HG02571 (cell line): Measurements from ENCODE around the gene LRRC32.

Experiments used
- ATAC-seq: cut with Tn5 transposase; IDR thresholded peaks from one replicate; pipeline ENCODE4 v1.9.1; 2021; ENCODE audit warnings: mild to moderate bottlenecking, moderate library complexity; ENCODE audit not compliant: unreplicated experiment

Gene LRRC32

DNA sequence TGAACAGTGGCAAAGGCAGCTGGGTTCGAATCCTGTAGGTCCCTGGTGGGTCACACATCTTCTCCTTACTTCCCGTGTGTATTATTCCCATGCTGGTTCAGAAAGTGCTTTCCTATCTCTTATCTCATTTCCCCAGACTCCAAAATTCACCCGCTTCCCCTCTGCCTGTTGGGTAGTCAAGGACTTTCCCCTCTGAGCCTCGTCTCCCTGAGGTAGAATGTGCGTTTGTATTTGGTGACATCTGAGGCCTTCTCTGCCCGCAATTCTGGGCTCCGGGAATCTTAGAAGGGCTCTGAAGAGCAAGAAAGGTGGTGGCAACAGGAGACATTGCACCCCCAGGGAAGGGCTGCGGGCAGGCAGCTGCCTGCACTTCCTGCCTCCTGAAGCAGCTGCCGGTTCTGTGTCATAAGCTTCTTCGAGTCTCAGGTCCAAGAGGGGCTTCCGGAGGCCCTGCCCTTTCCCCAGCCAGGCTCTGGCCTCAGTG is 5.9 kb downstream of the LRRC32 start:
- ATAC-seq, result no peak

DNA sequence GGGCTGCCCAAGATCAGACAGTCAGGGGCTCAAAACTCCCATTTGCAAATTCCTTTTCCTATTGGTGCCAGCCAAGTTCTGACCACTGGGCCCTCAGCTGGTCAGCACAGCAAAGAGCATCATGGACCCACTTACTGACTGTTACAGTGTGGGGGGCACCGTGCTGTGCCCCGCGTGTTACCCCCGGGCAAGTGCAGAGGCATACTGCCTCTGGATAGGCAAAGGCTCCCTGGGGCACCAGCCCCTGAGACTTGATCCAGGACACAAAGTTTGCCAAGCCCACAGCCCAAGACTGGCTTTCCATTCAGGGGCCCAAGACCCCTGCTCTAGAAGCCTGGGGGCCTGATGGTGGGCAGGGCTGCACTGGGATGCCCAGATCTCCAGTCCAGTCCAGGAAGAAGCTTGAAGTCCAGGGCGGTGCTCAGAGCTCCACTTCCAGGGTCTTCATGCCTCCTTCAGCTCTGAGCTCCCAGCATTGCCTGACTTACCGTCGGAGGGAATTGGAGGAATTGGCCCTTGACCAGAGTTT is 6.6 kb downstream of the LRRC32 start:
- ATAC-seq, result no peak

DNA sequence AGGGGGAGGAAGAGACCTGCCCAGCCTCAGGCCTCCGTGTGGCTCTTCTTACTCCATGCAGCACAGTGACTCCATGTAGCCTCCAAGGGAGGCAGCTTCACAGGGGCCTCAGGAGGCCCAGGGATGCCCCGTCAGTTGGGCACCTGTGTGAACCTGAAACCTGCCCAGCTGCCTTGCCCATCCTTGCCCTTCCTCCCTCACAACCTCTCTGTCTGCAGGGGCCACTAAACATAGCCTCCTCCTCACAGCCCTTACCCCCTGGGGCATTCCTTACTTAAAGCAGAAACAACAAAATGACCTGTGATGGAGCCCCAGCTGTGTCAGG is 7.1 kb downstream of the LRRC32 start:
- no peak for ATAC-seq

DNA sequence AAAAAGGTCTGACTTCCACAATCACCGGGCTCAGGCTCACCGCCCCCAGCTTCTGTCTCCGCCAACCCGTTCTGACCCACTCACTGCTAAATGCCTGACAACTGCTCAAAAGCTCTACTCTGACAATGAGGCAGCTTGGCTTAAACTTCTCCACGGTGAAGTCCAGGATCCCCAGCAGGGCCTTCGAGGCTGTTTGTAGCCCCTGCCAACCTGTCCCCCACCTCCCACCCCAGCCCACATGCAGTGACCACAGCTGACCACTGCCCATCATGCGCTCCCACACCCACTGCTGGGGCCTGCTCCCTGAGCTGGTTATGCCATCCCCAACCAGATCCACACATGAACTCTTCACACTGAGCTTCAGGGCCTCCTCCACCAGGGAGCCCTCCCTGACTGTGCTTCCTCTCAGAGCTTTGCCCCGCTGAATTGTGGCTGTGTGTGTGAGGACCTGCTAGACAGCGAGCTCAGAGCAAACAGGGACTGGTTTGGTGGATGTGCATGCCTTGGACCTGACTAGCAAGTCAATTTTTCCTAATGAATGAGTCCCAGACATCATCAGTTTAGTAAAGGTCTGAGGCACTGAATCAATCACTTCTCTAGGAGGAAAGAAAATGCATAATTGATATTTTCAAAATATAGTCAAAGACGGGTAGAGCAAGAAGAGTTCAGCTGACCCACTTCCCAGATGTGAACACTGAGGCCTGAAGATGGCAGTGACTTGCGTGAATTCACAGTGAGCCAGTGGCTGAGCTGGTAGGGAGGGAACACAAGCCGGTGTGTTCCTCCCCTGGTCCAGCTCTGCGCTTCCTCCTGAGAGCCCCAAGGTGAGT is 7.7 kb downstream of the LRRC32 start:
- ATAC-seq, result no peak

DNA sequence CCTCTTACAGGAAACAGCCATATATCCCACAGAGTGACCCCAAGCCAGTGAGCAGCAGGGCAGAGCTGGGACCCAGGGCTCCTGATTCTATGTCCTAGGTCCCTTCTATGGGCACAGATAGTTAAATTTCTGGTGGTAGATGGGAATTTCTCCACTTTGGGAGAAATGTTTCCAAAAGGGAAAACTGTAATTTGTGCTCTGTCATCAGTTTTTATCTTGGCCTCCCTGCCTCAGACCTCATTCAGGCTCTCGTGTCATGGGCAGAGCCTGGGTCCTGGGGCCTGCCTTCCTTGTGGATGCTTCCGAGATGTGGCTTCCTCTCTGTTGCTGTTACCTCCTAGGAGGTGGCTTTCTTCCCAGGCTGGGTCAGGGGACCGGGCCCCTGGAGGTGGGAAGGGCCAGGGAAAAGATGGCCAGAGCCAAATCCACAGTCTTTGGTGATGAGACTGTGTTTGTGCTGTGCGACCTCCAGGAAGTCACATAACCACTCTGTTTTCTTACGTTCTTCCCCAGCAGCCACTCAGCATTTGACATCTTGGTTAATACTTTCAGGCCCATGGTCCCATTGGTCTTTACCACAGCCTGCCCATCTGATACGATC is 8.6 kb downstream of the LRRC32 start:
- no peak for ATAC-seq

DNA sequence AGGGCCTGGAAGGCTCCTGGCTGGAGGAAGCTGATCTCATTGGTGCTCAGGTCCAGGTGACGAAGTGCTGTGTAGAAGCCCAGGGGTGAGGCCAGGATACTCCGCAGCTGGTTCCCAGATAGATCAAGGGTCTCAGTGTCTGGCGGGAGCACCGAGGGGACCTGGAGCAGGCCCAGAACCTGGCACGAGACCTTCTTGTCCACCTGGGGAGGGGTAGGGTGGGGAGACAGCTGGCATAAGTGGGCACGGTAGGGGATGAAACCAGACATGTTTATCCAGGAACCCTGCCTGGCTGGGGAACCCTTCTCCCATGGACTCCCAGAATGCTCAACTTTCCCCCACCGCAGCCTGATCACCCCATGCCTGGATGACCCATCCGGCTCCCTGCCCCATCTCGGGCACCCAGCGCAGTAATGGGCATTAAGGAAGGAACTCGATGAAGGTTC is 9.2 kb downstream of the LRRC32 start:
- ATAC-seq, result no peak

DNA sequence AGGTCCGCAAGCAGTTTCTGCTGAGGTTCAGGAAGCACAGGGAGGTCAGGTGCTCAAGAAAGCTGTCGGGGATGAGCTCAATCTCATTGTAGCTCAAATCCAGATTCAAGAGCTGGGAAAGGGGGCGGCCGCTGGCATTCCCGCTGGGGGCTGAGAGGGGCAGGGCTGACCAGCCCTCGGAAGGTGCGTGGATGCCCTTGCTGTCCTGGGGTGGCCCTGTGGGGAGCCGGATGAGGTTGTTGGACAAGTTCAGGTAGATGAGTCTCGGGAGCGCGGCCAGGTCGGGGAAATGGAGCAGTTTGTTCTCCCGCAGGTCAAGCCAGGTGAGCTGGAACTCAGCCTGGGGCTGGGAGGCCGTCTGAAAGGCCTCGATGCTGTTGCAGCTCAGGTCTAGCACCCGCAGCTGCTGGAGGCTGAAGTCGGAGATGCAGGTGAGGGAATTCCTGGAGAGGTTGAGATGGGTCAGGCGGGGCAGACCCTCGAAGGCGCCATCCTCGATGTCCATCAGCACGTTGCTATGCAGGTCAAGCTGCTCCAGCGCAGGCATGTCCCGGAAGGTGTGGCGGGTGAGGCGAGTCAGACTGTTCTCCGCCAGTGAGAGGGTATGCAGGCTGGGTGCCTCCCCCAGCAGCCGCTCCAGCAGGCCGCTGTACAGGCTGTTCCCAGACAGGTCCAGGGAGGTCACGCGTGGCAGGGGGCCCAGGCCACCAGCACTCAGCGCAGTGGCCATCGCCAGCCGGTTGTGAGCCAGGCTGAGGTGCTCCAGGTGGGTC is 9.8 kb downstream of the LRRC32 start:
- ATAC-seq, result no peak

DNA sequence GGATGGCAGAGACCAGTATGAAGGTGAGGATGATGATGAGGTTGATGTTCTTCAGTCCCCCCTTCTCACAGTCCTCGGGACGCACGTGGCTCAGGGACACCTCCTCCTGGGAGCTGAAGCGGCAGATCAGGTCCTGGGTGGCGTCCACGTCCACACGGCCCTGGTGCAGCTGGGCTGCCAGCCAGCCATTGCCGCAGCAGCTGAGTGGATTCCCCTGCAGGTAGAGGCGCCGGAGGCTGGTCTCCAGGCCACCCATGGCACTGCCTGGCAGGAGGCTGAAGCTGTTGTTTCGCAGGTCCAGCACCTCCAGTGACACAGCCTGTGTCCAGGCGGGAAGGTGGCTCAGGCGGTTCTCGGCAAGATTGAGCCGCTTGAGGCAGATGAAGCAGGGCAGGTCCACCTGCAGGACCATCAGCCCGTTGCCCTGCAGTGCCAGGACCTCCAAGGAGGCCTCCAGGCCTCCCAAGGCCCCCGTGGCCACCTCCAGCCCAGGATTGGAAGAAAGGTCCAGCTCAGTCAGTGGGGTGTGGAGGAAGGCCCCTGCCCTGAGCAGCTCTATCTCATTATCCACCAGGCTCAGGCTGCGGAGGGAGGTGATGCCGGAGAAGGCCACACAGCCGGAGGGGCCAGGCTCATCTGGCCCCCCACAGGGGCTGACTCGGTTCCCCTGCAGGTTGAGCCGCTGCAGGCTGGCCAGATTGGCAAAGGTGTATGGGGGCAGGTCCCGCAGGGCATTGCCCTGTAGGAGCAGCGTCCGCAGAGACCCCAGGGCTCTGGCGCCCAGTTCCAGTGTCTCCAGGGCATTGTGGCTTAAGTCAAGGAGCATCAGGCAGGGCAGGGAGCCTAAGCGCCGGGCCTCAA is 10.6 kb downstream of the LRRC32 start:
- no peak for ATAC-seq

DNA sequence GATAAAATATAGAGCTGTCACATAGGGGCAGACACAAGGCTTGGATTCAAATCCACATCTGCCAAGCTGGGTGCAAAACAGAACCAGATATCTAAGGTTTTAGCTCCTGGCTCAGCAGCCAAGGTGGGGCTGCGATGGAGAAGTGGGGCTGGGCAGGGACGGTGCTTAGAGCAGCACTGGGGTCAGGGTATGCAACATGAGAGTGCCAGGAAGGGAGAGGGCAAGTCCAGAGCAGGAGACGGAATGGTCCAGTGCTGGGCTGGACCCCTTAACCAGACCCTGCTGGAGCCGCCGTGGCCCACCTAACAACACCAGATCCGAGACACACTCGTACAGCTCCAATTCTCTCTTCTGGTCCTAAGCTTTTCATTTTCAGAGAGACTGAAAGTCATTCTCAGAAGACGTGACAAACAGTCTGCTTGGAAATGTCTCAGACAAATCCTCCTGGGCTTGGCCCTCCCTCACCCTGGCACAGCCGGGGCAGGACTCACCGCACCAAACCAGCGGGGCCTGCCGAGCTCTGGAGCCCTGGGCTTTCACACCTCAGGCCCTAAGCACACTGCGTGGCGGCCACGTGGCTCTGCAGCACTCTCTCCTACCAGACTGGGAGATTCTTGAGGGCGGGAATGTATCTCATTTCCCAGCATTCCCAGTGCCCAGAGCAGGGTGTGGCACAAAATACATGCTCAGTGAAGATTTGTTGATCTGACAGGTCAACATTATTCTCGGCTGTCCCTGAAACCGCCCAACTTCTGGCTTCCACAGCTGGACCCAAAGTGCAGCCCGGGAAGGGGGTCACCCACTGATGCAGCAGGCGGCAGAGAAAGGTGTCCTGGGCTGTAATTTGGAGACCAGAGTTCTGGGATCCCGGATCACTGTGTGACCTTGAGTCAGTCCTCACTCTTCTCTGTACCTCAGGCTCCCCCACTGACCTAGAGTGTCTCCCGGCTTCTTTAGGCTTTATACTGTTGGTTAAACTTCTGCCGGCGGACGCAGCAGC is 11.6 kb downstream of the LRRC32 start:
- no peak for ATAC-seq

DNA sequence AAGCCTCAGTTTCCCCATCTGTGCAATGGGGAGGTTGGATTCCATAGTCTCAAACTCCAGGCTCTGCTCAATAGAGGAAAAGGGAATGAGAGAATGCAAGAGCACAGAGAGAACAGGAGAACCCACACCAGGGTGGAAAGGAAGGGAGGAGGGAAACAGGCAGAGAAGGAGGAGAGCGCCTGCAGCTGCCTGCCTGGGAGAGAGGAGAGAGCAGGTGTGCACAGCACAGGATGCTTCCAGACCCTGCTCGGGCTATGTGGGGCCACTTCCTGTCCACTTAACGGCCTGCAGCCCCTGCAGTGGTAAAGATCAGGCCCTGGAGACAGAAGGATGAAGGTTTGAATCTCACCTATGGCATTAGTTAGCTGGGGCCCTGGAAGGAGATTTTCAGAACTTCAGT is 12.3 kb downstream of the LRRC32 start:
- ATAC-seq, result no peak

DNA sequence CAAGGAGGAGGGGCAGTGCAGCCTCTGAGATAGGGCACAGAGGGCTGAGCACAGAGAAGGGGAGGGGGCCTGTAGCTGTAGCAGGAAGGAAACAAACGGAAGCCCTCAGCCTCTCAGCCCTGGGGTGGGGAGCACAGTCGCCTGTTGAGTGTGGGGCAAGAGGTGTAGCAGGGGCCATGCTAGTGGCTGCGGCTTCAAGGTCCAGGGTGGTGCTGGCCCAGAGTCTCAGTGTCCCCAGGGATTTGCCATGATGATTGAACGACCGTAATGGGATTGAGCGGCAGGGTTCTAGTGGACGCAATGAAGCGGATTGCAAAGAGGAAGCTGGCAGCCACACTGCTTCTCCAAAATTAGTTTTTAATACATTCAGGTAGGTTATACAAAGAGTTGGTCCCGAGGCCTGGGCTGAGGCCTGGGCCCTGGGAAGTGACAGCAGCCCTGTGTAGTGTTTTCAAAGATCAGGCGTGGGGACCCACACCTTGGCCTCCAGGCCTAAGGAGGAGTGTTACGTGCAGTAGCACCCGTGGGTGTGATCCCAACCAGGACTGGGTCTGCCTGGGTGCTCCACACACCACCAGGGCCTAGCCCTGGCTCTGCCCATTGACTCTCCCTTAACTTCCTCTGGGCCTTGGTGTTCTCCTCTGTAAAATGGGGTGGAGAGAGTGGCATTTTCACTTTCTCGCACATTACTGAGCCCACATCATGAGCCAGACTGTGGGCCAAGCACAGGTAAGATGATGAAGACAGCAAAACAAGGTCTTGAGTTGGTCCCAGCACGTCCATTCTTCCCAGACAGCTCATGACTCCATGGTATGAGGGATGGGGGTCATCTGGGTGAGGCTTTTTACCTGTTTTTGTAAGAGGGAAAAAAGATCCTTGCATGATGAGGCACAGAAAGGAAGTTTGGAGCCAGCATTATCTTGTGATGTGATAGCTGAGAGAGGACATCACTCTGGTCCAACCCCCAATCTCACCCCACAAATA is 13.1 kb downstream of the LRRC32 start:
- ATAC-seq, result no peak

DNA sequence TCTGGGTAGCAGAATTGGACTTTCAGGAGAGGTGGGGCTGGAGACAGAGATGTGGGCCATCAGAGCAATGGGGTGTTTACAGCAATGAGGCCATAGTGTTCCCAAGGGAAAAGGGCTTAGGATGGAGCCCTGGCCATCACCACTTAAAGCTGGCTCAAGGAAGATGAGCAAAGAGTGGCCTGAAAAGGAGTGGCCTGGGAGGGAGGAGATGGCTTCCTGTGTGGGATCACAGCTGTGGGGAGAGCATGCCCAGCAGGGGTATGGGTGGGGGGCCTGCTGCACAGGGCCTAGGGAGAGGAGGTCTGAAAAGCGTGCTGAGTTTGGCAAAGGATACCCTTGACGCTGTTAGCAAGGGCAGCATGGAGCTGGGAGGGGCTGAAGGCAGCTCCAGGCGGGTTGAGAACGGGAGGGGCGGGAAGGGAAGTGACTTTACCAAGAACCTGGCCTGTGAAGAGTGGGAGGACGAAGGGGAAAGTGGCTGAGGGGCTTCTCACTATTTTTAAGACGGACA is 13.9 kb downstream of the LRRC32 start:
- ATAC-seq, result no peak

DNA sequence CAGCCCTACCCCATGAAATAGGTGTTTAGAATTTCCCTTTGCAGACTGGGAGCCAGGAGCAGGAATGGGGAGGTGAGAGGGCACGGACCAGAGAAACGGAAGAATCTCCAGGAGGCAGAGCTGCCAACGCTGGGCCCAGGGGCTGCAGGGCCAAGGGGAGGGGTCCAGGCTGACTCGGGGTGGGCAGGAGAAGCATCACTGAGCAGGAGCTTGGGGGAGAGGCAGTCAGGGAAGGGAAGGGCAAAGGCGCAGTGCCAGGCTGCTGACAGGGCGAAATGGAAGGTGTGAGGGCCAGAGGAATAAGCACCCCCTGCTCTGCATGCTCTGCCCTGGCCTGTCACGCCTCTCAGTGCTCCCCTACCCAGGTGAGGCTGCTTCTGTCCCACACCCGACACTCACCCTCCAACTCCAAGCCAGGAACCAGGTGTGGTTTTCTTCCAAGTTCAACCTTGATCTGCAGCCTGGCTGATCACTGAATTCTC is 14.5 kb downstream of the LRRC32 start:
- ATAC-seq, result no peak

DNA sequence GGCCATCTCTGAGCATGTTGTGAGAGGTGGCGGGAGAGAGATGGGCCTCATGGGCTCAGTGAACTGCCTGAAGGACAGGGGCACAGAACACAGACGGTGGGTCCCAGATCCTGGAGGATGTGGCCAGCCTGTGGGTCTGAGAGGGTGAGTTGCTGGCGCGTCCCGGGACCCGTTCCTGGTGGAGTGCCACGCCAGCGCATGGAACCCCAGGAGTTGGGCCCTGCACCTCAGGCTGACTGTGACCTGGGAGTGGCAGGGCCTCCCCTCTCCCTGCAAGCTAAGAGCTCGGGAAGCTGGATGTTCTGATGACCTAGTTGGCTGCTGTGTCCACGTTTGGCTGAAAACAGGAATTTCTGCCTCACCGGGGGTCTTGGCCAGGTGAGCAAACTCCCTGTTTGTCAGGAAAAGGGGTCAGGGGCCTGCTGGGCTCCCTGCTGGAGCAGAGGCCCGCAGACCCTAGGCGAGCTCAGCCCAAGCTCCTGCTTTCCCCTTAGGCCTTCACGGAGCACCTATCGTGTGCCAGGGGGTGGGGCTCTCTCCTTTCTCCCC is 15.0 kb downstream of the LRRC32 start:
- no peak for ATAC-seq

DNA sequence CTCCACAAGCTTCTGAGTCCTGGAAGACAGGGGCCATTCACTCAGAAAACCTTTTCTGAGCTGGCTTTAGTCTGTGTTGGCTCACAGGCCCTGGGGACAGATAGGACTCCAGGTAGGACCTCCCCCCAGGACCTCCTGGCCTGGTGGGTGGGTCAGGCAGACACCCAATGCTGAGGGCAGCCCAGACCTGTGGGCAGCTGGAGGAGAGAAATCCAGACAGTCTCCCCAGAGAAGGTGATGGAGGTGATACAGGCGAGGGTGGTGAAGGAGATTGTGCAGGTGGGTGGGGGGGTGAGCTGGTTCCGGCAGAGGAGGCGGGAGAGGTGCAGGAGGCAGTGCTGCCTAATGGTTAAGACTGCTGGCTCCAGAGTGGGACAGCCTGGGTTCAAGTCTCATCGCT is 15.6 kb downstream of the LRRC32 start:
- no peak for ATAC-seq

DNA sequence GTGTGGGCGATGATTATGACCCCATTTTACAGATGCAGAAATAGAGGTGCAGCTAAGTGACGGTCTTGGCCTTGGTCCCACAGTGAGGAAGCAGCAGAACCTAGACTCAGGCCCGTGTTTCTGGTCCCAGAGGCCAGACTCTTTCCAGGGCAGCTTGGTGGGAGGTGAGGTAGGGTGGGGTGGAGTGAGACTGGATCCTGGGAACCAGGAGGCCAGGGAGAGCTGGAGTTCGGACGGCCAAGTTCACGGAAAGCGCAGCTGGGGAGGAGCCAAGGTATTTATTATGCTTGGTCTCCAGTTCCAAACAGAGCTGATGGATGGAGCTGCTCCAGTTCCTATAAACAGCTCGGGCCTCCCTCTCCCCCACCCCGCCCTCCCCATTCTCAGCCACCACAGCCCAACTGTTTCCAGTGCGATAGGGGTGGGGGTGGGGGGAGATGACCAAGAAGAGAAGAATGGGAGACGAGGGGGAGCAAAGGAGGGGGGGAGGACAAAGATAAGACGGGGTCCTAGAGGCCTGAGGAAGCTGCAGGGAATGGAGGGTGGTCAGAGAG is 16.2 kb downstream of the LRRC32 start:
- ATAC-seq, result no peak

DNA sequence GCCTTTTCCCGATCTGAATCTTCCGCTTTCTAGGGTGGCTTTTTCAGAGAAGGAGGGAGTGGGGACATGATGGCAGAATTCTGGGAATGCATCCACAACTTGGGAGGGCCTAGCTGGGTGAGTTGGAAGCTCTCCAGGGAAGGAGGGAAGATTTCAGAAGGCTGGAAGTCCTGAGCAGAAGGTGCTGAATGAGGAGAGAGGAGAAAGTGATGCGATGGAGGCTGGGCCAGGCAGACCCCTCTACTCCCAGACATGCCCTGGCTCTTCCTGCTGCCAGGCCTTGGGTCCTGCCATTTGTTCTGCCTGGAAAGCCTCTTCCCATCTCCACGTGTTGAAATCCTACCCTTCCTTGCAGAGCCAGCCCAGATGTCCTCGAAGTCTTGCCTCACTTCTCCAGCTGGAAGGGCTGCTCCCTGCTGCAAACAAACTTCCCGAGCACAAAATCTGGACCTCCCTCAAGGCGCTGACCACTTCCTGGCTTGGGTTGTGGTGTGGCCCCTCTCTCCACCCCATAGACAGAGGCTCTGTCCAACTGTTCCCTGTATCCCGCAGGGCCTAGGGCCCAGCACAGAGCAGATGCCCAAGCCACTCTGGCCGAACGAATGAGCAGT is 16.8 kb downstream of the LRRC32 start:
- ATAC-seq, result no peak
